Choroid plexus epithelial cell (primary cell): ENCODE results near the gene MMADHC.

Experiments used
- DNase-seq: peaks from one replicate; pipeline ENCODE4 v3.0.0-alpha.2; 2010; ENCODE audit warnings: low read depth
- H3K4me3 ChIP-seq: 2 replicates; pipeline ENCODE4 v1.5.1; 2011; ENCODE audit warnings: low read depth, mild to moderate bottlenecking, control low read depth, low read length, moderate library complexity
- TF ChIP-seq, protein P1 (sequence below): conservative IDR thresholded peaks from 2 replicates; pipeline ENCODE4 v1.5.1; 2011; ENCODE audit warnings: low read depth, mild to moderate bottlenecking, control low read depth, inconsistent platforms, low read length, moderate library complexity

Gene MMADHC

DNA sequence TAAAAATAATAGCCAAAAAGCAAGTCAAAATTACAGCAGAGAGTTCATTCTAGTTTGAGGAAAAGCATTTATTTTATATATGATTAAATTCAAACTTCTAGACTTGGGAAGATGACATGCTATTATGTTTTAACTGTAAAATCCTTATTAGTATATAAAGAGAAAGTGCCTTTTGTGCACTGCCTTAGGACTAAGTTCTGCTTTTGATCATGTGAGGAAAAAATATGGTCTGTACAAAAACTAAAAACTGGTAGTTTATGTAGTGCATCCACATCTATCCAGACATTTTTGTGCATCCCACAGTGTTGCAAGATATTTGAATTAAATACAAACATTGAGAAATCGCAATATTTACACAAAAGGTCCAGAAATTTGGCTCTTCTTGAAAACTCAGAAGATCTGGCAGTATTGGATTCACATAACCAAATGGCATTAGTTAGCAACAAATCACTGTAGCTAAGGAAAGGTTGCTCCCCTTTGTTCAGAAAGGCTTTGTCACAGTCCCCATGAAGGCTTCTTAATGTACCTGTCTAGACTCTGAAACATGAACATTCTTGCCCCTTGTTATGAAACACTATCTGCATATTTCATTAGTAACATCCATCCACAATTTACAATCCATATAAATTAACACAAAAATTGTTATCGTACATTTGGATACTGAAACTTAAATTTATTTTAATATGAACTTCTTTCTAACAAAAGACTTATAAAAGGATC lies 2.2 kb downstream of the MMADHC start:
- TF ChIP-seq, protein P1, sequence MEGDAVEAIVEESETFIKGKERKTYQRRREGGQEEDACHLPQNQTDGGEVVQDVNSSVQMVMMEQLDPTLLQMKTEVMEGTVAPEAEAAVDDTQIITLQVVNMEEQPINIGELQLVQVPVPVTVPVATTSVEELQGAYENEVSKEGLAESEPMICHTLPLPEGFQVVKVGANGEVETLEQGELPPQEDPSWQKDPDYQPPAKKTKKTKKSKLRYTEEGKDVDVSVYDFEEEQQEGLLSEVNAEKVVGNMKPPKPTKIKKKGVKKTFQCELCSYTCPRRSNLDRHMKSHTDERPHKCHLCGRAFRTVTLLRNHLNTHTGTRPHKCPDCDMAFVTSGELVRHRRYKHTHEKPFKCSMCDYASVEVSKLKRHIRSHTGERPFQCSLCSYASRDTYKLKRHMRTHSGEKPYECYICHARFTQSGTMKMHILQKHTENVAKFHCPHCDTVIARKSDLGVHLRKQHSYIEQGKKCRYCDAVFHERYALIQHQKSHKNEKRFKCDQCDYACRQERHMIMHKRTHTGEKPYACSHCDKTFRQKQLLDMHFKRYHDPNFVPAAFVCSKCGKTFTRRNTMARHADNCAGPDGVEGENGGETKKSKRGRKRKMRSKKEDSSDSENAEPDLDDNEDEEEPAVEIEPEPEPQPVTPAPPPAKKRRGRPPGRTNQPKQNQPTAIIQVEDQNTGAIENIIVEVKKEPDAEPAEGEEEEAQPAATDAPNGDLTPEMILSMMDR = no peak
- no peak for DNase-seq
- H3K4me3 ChIP-seq = peak overlapping the region; percentile 90

DNA sequence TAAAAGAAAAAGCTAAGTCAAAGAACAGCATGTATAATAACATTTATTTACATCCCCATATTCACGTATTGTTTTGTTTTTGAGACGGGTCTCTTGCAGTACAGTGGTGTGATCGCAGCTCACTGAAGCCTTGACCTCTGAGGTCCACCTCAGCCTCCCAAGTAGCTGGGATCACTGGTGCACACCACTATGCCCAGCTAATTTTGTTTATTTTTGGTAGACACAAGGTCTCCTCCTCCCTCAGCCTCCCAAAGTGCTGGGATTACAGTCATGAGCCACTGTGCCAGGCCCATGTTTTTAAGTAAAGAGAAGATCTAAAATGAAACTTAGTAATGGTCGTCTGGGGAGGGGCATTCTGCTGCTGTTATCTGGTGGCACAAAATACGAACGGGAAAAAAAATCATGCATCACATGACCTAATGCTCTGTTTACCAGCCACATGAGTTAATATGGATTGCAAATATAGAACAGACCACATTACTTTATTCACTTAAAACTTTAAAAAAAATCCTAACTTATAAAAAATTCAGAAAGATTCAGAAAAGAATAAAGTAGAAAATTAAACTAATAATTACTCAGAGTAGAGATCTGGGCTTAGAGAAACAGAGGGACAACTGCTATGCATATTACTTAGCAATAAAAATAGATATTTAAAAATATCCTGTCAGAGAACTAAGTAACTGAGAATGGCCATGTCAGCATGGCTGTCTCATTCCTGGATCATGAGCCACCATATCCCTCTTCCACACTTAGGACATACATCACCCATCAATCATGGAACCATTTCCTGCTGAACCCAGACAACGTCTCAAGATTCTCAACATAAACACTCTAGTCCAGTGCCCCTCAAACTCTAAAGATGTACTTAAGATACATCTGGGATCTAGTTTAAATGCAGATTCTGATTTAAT lies 7.3 kb downstream of the MMADHC start:
- DNase-seq = peak; percentile 28

DNA sequence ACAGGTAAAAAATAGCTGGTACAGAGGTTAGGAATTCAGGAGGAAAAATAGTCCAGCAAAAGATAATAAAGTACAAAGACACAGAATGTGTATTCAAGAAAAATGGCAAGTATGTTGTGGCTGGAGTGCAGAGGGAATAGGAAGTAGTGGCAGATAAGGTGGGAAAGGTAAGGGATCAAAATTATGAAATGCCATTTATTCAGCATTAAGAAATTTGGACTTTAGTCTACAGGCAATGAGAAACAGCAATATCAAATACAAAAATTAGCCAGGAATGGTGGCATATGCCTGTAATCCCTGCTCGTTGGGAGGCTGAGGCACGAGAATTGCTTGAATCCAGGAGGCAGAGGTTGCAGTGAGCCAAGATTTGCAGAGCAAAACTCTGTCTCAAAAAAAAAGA lies 10.3 kb downstream of the MMADHC start:
- H3K4me3 ChIP-seq = no peak overlapping the region
- no peak for DNase-seq
- TF ChIP-seq, protein P1 = no peak

More for the DNA sequence above, 7.3 kb downstream of the MMADHC start:
- TF ChIP-seq, protein P1 = no peak
- no peak overlapping the region for H3K4me3 ChIP-seq

DNA sequence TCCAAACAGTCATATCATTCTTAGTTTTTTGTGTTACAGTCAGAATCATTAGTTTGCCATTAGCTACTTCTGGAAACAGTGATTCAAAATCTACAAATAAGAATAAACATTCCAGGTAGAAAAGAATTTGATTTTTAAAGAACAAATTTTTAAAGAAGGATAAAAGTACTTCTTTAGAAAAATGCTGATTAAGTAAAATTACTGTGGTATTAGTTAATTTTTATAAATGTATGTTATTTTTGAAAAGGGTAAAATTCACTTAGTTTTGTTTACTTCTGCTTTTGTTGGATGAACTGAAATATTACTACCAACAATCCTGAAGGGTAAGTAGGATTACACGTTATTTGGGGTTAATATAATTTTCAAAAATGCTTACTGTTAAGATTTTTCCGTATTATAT lies 11.8 kb downstream of the MMADHC start:
- TF ChIP-seq, protein P1 = no peak
- DNase-seq = no peak
- H3K4me3 ChIP-seq = no peak overlapping the region

DNA sequence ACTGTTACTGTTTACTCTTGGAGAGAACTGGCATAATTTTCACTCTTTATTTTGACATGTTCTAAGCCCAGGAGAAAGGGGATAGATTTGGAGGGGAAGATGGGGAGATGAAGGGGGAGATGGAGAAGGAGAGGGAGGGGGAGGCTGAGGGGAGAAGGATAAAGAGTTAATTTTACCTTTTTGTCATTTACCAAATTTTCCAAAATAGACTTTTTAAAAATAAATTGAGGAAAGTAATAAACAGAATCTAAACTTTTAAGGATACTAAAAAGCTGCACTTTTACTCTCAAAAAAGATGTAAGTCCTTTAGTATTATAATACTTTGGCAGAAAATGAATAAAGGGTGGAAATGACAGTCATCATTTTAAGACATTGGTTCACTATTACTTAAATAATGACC lies 12.3 kb downstream of the MMADHC start:
- TF ChIP-seq, protein P1 = no peak
- no peak overlapping the region for H3K4me3 ChIP-seq
- no peak for DNase-seq

DNA sequence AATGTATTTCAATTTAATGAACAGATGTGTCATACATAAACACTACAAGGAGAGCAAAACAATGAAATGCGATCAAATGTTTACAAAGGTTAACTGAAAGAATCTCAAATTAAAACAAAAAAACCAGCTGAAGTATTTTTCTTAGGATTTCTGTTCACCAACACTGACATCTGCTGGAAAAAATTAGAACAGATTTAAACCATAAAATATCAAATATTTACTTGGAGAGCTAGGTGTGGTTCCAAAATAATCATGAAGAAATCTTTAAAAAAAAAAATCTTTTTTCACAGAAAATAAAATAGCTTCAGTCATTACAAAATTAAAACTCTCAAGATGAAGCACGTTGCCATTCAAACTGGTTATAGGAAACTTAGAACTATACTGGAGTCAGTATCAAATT lies 13.8 kb downstream of the MMADHC start:
- TF ChIP-seq, protein P1 = peak; percentile 41
- no peak overlapping the region for H3K4me3 ChIP-seq
- peak; percentile 30 for DNase-seq
